ENCODE results near the gene SEC61B.

DNA sequence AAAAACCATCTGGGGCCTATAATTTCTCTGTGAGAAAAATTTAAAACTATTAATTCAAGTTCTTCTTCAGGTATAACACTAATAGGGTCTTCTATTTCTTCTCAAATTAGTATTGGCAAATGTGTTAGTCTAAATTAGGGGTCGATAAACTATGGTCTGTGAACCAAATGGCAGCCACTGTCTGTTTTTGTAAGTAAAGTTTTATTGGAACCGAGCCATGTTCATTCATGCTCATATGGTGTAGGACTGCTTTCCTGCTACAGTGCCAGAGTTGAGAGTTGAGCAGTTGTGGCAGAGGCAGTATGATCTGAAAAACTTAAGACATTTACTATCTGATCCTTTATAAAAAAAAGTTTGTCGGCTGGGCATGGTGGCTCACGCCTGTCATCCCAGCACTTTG lies 29.1 kb downstream of the SEC61B start:
- TF ChIP-seq, protein P1, sequence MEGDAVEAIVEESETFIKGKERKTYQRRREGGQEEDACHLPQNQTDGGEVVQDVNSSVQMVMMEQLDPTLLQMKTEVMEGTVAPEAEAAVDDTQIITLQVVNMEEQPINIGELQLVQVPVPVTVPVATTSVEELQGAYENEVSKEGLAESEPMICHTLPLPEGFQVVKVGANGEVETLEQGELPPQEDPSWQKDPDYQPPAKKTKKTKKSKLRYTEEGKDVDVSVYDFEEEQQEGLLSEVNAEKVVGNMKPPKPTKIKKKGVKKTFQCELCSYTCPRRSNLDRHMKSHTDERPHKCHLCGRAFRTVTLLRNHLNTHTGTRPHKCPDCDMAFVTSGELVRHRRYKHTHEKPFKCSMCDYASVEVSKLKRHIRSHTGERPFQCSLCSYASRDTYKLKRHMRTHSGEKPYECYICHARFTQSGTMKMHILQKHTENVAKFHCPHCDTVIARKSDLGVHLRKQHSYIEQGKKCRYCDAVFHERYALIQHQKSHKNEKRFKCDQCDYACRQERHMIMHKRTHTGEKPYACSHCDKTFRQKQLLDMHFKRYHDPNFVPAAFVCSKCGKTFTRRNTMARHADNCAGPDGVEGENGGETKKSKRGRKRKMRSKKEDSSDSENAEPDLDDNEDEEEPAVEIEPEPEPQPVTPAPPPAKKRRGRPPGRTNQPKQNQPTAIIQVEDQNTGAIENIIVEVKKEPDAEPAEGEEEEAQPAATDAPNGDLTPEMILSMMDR (IDR thresholded peaks at IDR 0.05): no peak
- TF ChIP-seq POLR2A (IDR thresholded peaks at IDR 0.05) (no peak), EP300 (IDR thresholded peaks at IDR 0.05) (no peak)
